ENCODE data around the gene DPYSL5.
A peak's percentile ranks its signal among the peaks of the same experiment; 100 is the strongest.
"Not testable (repeated sequence)": the region's sequence is repeated elsewhere in the genome, so short reads cannot be mapped to it uniquely, and the experiment has no call there.

DPYSL5 gene

DNA sequence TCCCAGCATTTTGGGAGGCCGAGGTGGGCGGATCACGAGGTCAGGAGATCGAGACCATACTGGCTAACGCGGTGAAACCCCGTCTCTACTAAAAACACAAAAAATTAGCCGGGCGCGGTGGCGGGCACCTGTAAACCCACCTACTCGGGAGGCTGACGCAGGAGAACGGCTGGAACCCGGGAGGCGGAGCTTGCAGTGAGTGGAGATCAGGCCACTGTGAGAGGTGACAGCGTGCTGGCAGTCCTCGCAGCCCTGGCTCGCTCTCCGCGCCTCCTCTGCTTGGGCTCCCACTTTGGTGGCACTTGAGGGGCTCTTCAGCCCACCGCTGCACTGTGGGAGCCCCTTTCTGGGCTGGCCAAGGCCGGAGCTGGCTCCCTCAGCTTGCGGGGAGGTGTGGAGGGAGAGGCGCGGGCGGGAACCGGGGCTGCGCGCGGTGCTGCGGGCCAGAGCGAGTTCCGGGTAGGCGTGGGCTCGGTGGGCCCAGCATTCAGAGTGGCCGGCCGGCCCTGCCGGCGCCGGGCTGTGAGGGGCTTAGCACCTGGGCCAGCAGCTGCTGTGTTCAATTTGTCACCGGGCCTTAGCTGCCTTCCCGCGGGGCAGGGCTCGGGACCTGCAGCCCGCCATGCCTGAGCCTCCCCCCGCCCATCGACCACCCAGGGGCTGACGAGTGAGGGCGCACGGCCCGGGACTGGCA, 33.7 kb upstream of the DPYSL5 start:
- H3K36me3 ChIP-seq (ENCODE audit: control insufficient read depth, insufficient read depth, low read length, severe bottlenecking); H3K9me3 ChIP-seq (ENCODE audit: control insufficient read depth, low read length); DNase-seq (ENCODE audit: low read depth); H3K4me3 ChIP-seq (ENCODE audit: low read length); H3K9ac ChIP-seq (ENCODE audit: low read length); H3K4me1 ChIP-seq (ENCODE audit: control insufficient read depth, insufficient read depth, low read length): not testable (repeated sequence)
- peaks cover 37% of the 10 kb centered on the region for H3K27me3 ChIP-seq (replicated peaks; ENCODE audit: control insufficient read depth, insufficient read depth, low read length)

DNA sequence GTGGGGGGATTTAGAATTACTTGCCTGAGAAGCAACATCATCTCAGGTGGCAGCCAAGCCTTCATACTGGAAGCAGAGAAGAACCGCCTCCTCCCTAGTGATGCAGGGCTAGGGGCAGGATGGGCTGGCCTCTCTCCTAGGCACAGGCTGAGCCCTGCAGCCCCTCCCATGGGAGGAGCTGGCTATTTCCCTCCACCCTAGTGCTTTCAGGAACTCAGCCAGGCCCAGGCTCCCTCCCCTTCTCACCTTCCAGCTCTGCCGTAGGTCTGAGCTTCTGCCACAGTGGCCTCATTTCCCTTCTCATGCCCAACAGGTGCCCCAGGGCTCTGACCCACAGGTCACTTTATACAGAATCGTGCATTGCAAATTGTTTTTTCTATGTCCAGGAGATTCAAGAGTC, 31.0 kb upstream of the DPYSL5 start:
- DNase-seq (ENCODE audit: low read depth): no peak

DNA sequence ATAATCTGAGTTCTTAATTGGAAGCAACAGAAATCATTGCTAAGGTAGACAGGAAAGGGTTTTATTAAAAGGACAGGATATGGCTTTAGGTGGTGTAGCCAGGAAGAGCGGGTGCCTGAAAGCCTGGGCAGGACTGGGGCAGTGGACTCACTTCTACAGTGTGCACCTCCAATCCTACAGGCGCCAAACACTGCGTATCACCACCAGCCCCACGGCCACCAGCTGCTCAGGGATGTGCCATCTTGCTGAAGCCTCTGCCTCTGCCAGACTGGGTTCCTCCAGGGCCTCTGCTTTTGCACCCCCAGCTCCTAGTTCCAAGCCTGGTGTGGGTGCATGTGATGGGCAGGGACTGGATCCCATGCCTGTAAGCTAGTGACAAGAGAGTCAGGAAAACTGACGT, 29.7 kb upstream of the DPYSL5 start:
- H3K36me3 ChIP-seq (ENCODE audit: control insufficient read depth, insufficient read depth, low read length, severe bottlenecking): no peaks in the 10 kb centered on the region
- H3K9me3 ChIP-seq (ENCODE audit: control insufficient read depth, low read length): no peaks in the 10 kb centered on the region
- peaks cover 40% of the 10 kb centered on the region for H3K27me3 ChIP-seq (replicated peaks; ENCODE audit: control insufficient read depth, insufficient read depth, low read length)
- H3K9ac ChIP-seq (ENCODE audit: low read length): no peak overlapping the region
- no peak for DNase-seq (ENCODE audit: low read depth)
- no peak overlapping the region for H3K4me3 ChIP-seq (ENCODE audit: low read length)
- H3K4me1 ChIP-seq (ENCODE audit: control insufficient read depth, insufficient read depth, low read length): no peaks in the 10 kb centered on the region

More for the DNA sequence above, 31.0 kb upstream of the DPYSL5 start:
- Histone ChIP-seq H3K9me3 (ENCODE audit: control insufficient read depth, low read length) (no peaks in the 10 kb centered on the region), H3K9ac (ENCODE audit: low read length) (no peak overlapping the region), H3K27me3 (replicated peaks; ENCODE audit: control insufficient read depth, insufficient read depth, low read length) (peaks cover 44% of the 10 kb centered on the region), H3K4me1 (ENCODE audit: control insufficient read depth, insufficient read depth, low read length) (no peaks in the 10 kb centered on the region), H3K4me3 (ENCODE audit: low read length) (no peak overlapping the region), H3K36me3 (ENCODE audit: control insufficient read depth, insufficient read depth, low read length, severe bottlenecking) (no peaks in the 10 kb centered on the region)

DNA sequence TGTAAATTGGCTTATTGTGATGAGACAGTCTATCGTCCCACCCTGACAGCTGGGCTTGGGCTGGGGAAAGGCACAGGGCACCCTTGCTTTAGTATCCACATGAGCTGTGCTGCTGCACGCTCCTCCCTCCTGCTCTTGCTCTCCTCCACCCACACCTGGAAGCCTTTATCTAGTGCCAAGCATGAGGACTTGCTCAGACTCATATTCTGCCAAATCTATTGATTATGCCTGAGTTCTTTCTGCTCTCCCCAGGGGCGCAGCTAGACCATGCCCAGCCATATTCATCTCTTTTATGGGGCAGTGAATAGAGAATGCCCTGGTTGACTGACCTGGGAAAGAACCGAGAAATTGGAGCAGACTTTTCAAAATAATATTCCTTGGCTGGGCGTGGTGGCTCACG, 29.0 kb upstream of the DPYSL5 start:
- Histone ChIP-seq H3K4me1 (ENCODE audit: control insufficient read depth, insufficient read depth, low read length) (no peaks in the 10 kb centered on the region), H3K4me3 (ENCODE audit: low read length) (no peak overlapping the region), H3K9me3 (ENCODE audit: control insufficient read depth, low read length) (no peaks in the 10 kb centered on the region), H3K27me3 (replicated peaks; ENCODE audit: control insufficient read depth, insufficient read depth, low read length) (peaks cover 40% of the 10 kb centered on the region), H3K36me3 (ENCODE audit: control insufficient read depth, insufficient read depth, low read length, severe bottlenecking) (no peaks in the 10 kb centered on the region), H3K9ac (ENCODE audit: low read length) (no peak overlapping the region)
- DNase-seq (ENCODE audit: low read depth): no peak

DNA sequence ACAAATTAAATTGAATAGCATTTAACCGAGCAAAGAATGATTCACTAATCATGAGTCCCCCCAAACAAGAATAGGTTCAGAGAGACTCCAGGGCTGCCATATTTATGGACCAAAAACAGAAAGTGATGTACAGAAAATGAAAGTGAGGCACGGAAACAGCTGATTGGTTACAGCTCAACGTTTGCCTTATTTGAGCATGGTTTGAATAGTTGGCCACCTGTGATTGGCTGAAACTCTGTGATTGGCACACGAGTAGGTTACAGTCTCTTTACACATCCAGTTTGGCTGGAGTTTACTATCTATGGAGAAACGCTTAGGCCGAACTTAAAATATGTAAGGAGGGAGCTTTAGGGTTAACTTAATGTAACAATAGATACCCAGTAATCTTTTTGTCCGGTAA, 27.0 kb upstream of the DPYSL5 start:
- no peak overlapping the region for H3K9ac ChIP-seq (ENCODE audit: low read length)
- H3K9me3 ChIP-seq (ENCODE audit: control insufficient read depth, low read length): no peaks in the 10 kb centered on the region
- no peak overlapping the region for H3K4me3 ChIP-seq (ENCODE audit: low read length)
- peaks cover 40% of the 10 kb centered on the region for H3K27me3 ChIP-seq (replicated peaks; ENCODE audit: control insufficient read depth, insufficient read depth, low read length)
- H3K36me3 ChIP-seq (ENCODE audit: control insufficient read depth, insufficient read depth, low read length, severe bottlenecking): no peaks in the 10 kb centered on the region
- no peaks in the 10 kb centered on the region for H3K4me1 ChIP-seq (ENCODE audit: control insufficient read depth, insufficient read depth, low read length)
- no peak for DNase-seq (ENCODE audit: low read depth)

DNA sequence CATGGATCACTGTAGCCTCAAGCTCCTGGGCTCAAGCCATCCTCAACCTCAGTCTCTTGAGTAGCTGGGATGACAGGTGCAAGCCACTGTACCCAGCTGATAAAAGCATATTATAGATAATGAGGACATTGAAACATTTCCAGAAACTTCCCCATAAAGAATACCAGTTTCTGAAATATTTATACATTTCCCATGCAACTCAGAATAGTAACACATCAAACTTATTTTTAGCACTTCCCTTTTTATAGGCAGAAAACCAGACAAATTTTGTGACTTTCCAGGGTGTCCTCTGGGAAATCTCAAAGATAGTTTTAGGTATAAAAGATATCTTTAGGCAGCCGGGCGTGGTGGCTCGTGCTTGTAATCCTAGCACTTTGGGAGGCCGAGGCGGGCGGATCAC, 25.1 kb upstream of the DPYSL5 start:
- no peaks in the 10 kb centered on the region for H3K36me3 ChIP-seq (ENCODE audit: control insufficient read depth, insufficient read depth, low read length, severe bottlenecking)
- no peak for DNase-seq (ENCODE audit: low read depth)
- H3K9ac ChIP-seq (ENCODE audit: low read length): no peak overlapping the region
- H3K4me1 ChIP-seq (ENCODE audit: control insufficient read depth, insufficient read depth, low read length): no peaks in the 10 kb centered on the region
- peaks cover 30% of the 10 kb centered on the region for H3K27me3 ChIP-seq (replicated peaks; ENCODE audit: control insufficient read depth, insufficient read depth, low read length)
- no peak overlapping the region for H3K4me3 ChIP-seq (ENCODE audit: low read length)
- no peaks in the 10 kb centered on the region for H3K9me3 ChIP-seq (ENCODE audit: control insufficient read depth, low read length)

DNA sequence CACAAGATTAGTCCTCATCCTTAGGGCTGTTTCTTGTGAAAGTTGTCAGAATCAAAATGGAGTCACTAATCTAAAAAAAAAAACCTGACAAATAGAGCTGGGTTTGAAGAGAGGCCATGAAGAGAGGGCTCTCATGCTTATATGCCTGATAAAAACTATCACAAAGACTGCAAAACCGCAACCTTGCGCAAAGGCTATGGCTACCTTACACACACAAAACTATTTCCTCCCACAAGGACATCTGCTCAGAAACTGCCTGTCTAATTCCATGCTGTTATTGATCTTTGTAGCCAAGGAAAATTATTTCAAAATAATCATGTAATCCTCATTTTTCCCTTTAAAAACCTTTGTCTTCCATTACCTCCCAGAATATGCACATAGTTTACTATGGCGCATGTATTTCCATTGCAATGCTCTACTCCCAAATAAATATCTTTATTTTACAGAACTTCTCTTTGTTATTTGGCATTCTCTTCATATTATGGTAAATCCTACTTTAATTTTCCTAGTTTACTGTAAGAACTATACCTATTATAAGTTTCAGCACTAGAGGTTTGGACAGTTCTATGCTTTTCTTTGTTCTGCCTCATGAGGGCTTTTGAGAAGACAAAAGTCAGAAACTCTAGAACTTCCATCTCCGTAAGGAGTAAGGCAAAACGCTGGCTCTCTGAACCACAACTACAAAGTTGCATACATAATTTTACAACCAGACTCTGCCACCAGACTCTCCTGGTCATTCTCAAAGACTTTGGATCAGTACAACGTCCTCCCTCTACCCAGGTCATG, 9.6 kb upstream of the DPYSL5 start:
- DNase-seq (ENCODE audit: low read depth): peak; percentile 57
- Histone ChIP-seq H3K27me3 (replicated peaks; ENCODE audit: control insufficient read depth, insufficient read depth, low read length) (peaks cover 69% of the 10 kb centered on the region), H3K9me3 (ENCODE audit: control insufficient read depth, low read length) (no peaks in the 10 kb centered on the region), H3K9ac (ENCODE audit: low read length) (no peak overlapping the region), H3K36me3 (ENCODE audit: control insufficient read depth, insufficient read depth, low read length, severe bottlenecking) (no peaks in the 10 kb centered on the region), H3K4me3 (ENCODE audit: low read length) (no peak overlapping the region), H3K4me1 (ENCODE audit: control insufficient read depth, insufficient read depth, low read length) (no peaks in the 10 kb centered on the region)

DNA sequence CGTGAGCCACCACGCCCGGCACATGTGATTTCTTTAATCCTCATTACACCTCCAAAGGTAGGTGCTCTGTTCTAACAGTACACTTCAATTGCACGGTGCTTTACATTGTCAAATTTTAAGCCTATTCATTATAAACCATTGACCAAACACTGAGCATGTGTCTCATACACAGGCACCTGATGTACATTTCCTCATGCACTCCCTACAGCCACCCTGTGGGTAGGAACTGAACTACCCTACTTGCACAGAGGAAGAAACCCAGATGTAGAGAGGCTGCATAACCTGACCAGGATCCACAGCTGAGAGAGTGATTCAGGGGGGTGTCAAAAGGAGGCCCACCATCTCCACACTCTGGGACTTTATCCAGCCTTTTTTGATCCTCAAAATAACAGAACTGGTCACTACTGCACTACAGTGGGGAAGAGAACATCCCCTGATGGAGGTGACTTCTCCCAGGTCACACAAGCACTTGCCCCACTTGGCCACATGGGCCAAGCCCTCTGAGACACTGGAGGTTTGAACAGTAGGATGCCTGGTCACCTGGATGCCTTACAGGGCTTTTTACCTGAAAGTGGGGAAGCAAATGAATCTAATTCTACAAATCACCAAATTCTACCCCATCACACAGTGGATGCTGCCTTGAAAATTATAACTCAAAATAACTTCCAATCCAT, 6.9 kb upstream of the DPYSL5 start:
- Histone ChIP-seq H3K4me1 (ENCODE audit: control insufficient read depth, insufficient read depth, low read length) (no peaks in the 10 kb centered on the region), H3K9me3 (ENCODE audit: control insufficient read depth, low read length) (no peaks in the 10 kb centered on the region), H3K36me3 (ENCODE audit: control insufficient read depth, insufficient read depth, low read length, severe bottlenecking) (no peaks in the 10 kb centered on the region), H3K9ac (ENCODE audit: low read length) (no peak overlapping the region), H3K27me3 (replicated peaks; ENCODE audit: control insufficient read depth, insufficient read depth, low read length) (peaks cover 72% of the 10 kb centered on the region), H3K4me3 (ENCODE audit: low read length) (no peak overlapping the region)
- DNase-seq (ENCODE audit: low read depth): no peak

DNA sequence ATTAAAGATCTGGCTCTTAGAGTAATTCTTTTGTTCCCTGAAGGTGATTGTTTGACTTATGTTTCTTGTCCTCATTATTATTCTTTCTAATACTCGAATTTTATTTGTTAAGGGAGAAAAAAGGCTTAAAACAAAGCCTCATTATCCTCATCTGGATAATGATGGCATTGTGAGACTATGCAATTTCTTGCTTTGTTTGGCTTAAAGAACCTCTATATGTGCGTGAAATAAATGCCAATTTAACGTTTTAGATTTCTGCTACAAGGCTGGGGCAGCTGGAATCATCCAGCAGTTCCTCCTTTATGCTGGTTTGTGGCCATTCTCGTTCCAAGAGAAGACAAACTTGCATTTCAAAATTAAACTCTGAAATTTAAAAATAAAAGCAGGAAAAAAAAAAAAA, 4.9 kb upstream of the DPYSL5 start:
- Histone ChIP-seq H3K27me3 (replicated peaks; ENCODE audit: control insufficient read depth, insufficient read depth, low read length) (peaks cover 73% of the 10 kb centered on the region), H3K4me3 (ENCODE audit: low read length) (no peak overlapping the region), H3K9ac (ENCODE audit: low read length) (no peak overlapping the region), H3K36me3 (ENCODE audit: control insufficient read depth, insufficient read depth, low read length, severe bottlenecking) (no peaks in the 10 kb centered on the region), H3K9me3 (ENCODE audit: control insufficient read depth, low read length) (no peaks in the 10 kb centered on the region), H3K4me1 (ENCODE audit: control insufficient read depth, insufficient read depth, low read length) (no peaks in the 10 kb centered on the region)
- DNase-seq (ENCODE audit: low read depth): no peak

DNA sequence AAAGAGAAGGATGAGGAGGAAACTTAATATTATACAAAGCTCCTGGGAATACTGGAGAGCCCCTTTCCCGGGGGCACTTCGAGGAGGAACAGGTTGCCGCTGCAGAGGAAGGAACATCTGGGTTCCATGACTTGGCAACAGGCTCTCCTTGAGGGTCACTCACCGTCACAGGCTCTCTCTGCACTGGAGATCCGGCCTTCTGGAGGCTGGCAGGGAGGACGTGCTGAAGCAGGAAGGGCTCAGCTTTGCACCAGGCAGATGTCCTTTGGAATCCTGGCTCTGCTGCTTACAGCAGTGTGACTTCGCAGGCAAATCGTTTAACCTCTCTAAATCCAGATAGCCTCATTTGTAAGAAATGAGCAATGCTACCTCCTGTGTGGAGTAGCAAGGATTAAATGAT, 2.9 kb upstream of the DPYSL5 start:
- no peak overlapping the region for H3K9ac ChIP-seq (ENCODE audit: low read length)
- no peaks in the 10 kb centered on the region for H3K36me3 ChIP-seq (ENCODE audit: control insufficient read depth, insufficient read depth, low read length, severe bottlenecking)
- no peaks in the 10 kb centered on the region for H3K9me3 ChIP-seq (ENCODE audit: control insufficient read depth, low read length)
- H3K4me1 ChIP-seq (ENCODE audit: control insufficient read depth, insufficient read depth, low read length): no peaks in the 10 kb centered on the region
- H3K27me3 ChIP-seq (replicated peaks; ENCODE audit: control insufficient read depth, insufficient read depth, low read length): peaks cover 76% of the 10 kb centered on the region
- no peak overlapping the region for H3K4me3 ChIP-seq (ENCODE audit: low read length)
- DNase-seq (ENCODE audit: low read depth): no peak

Data from adipocyte (in vitro differentiated cells).